Adipose tissue (tissue), 3 donors: ENCODE data around the gene CD247. TPM values are rescaled to one million over a fixed set of nuclear protein-coding genes. Genes with fewer than 3 reads are reported as not detected.

ENCODE experiments used
- H3K27ac ChIP-seq: one replicate; pipeline ENCODE4 v1.5.1; 2013; ENCODE audit warnings: low read depth, low read length
- whole genome bisulfite sequencing, 3 donors: extraction: QIAGEN DNeasy Blood & Tissue Kit; methylation state at CpG; one replicate each; pipeline ENCODE4 v1.1.7; 2013; 5-methylcytosine and 5-hydroxymethylcytosine counted together
- polyA plus RNA-seq, 3 donors: library from polyadenylated mRNA; stranded (reverse); fragments of 200-250 nt; gene quantifications; one replicate each; pipeline ENCODE4 v1.2.3, GENCODE V29; 2013
- donor health status: healthy with polysubstance abuse.
- donor health status: Bipolar disorder and iron deficiency.
- donor health status: healthy.

The CD247 gene
- polyA plus RNA-seq, 3 donors = 0.79 to 1.7 (median 0.98) TPM

GRCh38 chr1:167516404-167517388, 1.6 kb downstream of the CD247 start:
- H3K27ac ChIP-seq = no peak overlapping the region

GRCh38 chr1:167515893-167516321, 2.4 kb downstream of the CD247 start:
- H3K27ac ChIP-seq = no peak overlapping the region
- WGBS, 3 donors = 72 to 89% (median 88%) methylated on average over 4 of the region's 4 CpGs

More at GRCh38 chr1:167516404-167517388, 1.6 kb downstream of the CD247 start:
- WGBS, 3 donors = 77 to 86% (median 84%) methylated on average over 19 of the region's 19 CpGs

- H3K27ac ChIP-seq = no peak overlapping the region
- WGBS, 3 donors = 90 to 92% (median 91%) methylated on average over 3 of the region's 3 CpGs
These were observed 2.9 kb downstream of the CD247 start for GRCh38 chr1:167515461-167515860.

- H3K27ac ChIP-seq = no peak overlapping the region
- 86 to 94% (median 89%) methylated on average over 9 of the region's 9 CpGs for WGBS, 3 donors
These were observed 4.0 kb downstream of the CD247 start for GRCh38 chr1:167514288-167514687.

- WGBS, 3 donors = 30 to 60% (median 57%) methylated on average over 7 of the region's 7 CpGs
- no peak overlapping the region for H3K27ac ChIP-seq
These were observed 6.2 kb downstream of the CD247 start for GRCh38 chr1:167512046-167512654.

GRCh38 chr1:167511374-167511986, 6.8 kb downstream of the CD247 start:
- WGBS, 3 donors = 87 to 90% (median 88%) methylated on average over 11 of the region's 11 CpGs
- H3K27ac ChIP-seq = no peak overlapping the region

- no peak overlapping the region for H3K27ac ChIP-seq
- WGBS, 3 donors = 75 to 90% (median 88%) methylated on average over 4 of the region's 4 CpGs
These were observed 7.4 kb downstream of the CD247 start for GRCh38 chr1:167510881-167511280.

GRCh38 chr1:167510244-167510643, 8.1 kb downstream of the CD247 start:
- H3K27ac ChIP-seq = no peak overlapping the region
- 78 to 87% (median 85%) methylated on average over 3 of the region's 3 CpGs for WGBS, 3 donors

GRCh38 chr1:167509587-167509986, 8.7 kb downstream of the CD247 start:
- 75 to 79% (median 79%) methylated on average over 8 of the region's 8 CpGs for WGBS, 3 donors
- H3K27ac ChIP-seq = no peak overlapping the region

GRCh38 chr1:167507719-167508118, 10.6 kb downstream of the CD247 start:
- no peak overlapping the region for H3K27ac ChIP-seq
- WGBS, 3 donors = 82 to 90% (median 89%) methylated on average over 3 of the region's 3 CpGs

- 54 to 86% (median 73%) methylated on average over 3 of the region's 3 CpGs for WGBS, 3 donors
- no peak overlapping the region for H3K27ac ChIP-seq
These were observed 13.9 kb downstream of the CD247 start for GRCh38 chr1:167504467-167504827.

- no peak overlapping the region for H3K27ac ChIP-seq
- 71 to 77% (median 72%) methylated on average over 14 of the region's 14 CpGs for WGBS, 3 donors
These were observed 14.5 kb downstream of the CD247 start for GRCh38 chr1:167503626-167504466.

- WGBS, 3 donors = 38 to 48% (median 45%) methylated on average over 4 of the region's 4 CpGs
- no peak overlapping the region for H3K27ac ChIP-seq
These were observed 15.4 kb downstream of the CD247 start for GRCh38 chr1:167502719-167503462.

GRCh38 chr1:167502192-167502551, 16.2 kb downstream of the CD247 start:
- 78 to 93% (median 84%) methylated on average over 5 of the region's 5 CpGs for WGBS, 3 donors
- no peak overlapping the region for H3K27ac ChIP-seq

- WGBS, 3 donors = 42 to 67% (median 66%) methylated on average over 10 of the region's 10 CpGs
- H3K27ac ChIP-seq = no peak overlapping the region
These were observed 16.7 kb downstream of the CD247 start for GRCh38 chr1:167501515-167502191.

- WGBS, 3 donors = 85 to 89% (median 86%) methylated on average over 4 of the region's 4 CpGs
- no peak overlapping the region for H3K27ac ChIP-seq
These were observed 18.0 kb downstream of the CD247 start for GRCh38 chr1:167500283-167500860.

- WGBS, 3 donors = 73 to 76% (median 74%) methylated on average over 3 of the region's 3 CpGs
- no peak overlapping the region for H3K27ac ChIP-seq
These were observed 18.6 kb downstream of the CD247 start for GRCh38 chr1:167499664-167500101.
